WI38 (cell line): ENCODE data around the gene ATMIN.

Experiments
- H3K4me3 ChIP-seq: 2 replicates; pipeline ENCODE4 v1.5.1; 2011; ENCODE audit warnings: low read depth, mild to moderate bottlenecking, control low read depth, low read length
- CTCF ChIP-seq: IDR thresholded peaks from 2 replicates; pipeline ENCODE4 v1.5.1; 2012; ENCODE audit warnings: low read depth, mild to moderate bottlenecking, control low read depth, low read length

The ATMIN gene

GRCh38 chr16:80991792-80992430 is 43.7 kb upstream of the ATMIN start:
- no peak overlapping the region for H3K4me3 ChIP-seq

GRCh38 chr16:80992676-80993293 is 42.9 kb upstream of the ATMIN start:
- H3K4me3 ChIP-seq = peak overlapping the region; percentile 46
- TF ChIP-seq CTCF = no peak

More at GRCh38 chr16:80991792-80992430, 43.7 kb upstream of the ATMIN start:
- no peak for TF ChIP-seq CTCF

GRCh38 chr16:80993307-80993706 is 42.3 kb upstream of the ATMIN start:
- peak overlapping the region; percentile 46 for H3K4me3 ChIP-seq
- no peak for TF ChIP-seq CTCF

GRCh38 chr16:80993834-80994233 is 41.8 kb upstream of the ATMIN start:
- TF ChIP-seq CTCF = no peak

GRCh38 chr16:80994451-80994850 is 41.2 kb upstream of the ATMIN start:
- TF ChIP-seq CTCF = no peak
- H3K4me3 ChIP-seq = no peak overlapping the region

More at GRCh38 chr16:80993834-80994233, 41.8 kb upstream of the ATMIN start:
- peak overlapping the region; percentile 46 for H3K4me3 ChIP-seq

- H3K4me3 ChIP-seq = no peak overlapping the region
- no peak for TF ChIP-seq CTCF
Measured at GRCh38 chr16:80996688-80997138, 38.9 kb upstream of the ATMIN start.

GRCh38 chr16:80997139-80997798 is 38.4 kb upstream of the ATMIN start:
- H3K4me3 ChIP-seq = no peak overlapping the region
- TF ChIP-seq CTCF = no peak
